Measurements from ENCODE around the gene FMC1. TPM values are rescaled to one million over a fixed set of nuclear protein-coding genes. Genes with fewer than 3 reads are reported as not detected.
A peak's percentile ranks its signal among the peaks of the same experiment; 100 is the strongest.

Gene FMC1
- total RNA-seq, 1 donor from 2014 or later = 6.2 TPM

GRCh38 chr7:139340037-139340807 lies 915 bp upstream of the FMC1 start:
- H3K27me3 Mint-ChIP-seq (ENCODE audit: low read depth) = no peaks in the 10 kb centered on the region
- peak overlapping the region; percentile 82 for H3K4me3 Mint-ChIP-seq (ENCODE audit: unreplicated experiment)
- peaks cover 18% of the 10 kb centered on the region for H3K4me1 Mint-ChIP-seq (ENCODE audit: low read depth)
- peaks cover 4% of the 10 kb centered on the region for H3K9me3 Mint-ChIP-seq (ENCODE audit: low read depth)
- H3K27ac Mint-ChIP-seq (ENCODE audit: unreplicated experiment) = peak overlapping the region; percentile 99
- peaks cover 2% of the 10 kb centered on the region for H3K36me3 Mint-ChIP-seq (ENCODE audit: low read depth)
- DNase-seq (ENCODE audit: low spot score) = peak; percentile 99
- peak; percentile 92 for TF ChIP-seq CTCF (IDR thresholded peaks at IDR 0.05)

- TF ChIP-seq CTCF (IDR thresholded peaks at IDR 0.05) = no peak
- Mint-ChIP-seq H3K4me1 (ENCODE audit: low read depth) (peaks cover 18% of the 10 kb centered on the region), H3K4me3 (ENCODE audit: unreplicated experiment) (peak overlapping the region; percentile 82), H3K27ac (ENCODE audit: unreplicated experiment) (peak overlapping the region; percentile 99), H3K9me3 (ENCODE audit: low read depth) (peaks cover 4% of the 10 kb centered on the region), H3K36me3 (ENCODE audit: low read depth) (peaks cover 2% of the 10 kb centered on the region), H3K27me3 (ENCODE audit: low read depth) (no peaks in the 10 kb centered on the region)
- DNase-seq (ENCODE audit: low spot score) = no peak
Measured at GRCh38 chr7:139340808-139341057, 404 bp upstream of the FMC1 start.

- Mint-ChIP-seq H3K9me3 (ENCODE audit: low read depth) (peaks cover 4% of the 10 kb centered on the region), H3K36me3 (ENCODE audit: low read depth) (peaks cover 4% of the 10 kb centered on the region), H3K27me3 (ENCODE audit: low read depth) (no peaks in the 10 kb centered on the region), H3K4me1 (ENCODE audit: low read depth) (peaks cover 18% of the 10 kb centered on the region), H3K4me3 (ENCODE audit: unreplicated experiment) (peak overlapping the region; percentile 82), H3K27ac (ENCODE audit: unreplicated experiment) (peak overlapping the region; percentile 99)
- no peak for DNase-seq (ENCODE audit: low spot score)
- TF ChIP-seq CTCF (IDR thresholded peaks at IDR 0.05) = no peak
Measured at GRCh38 chr7:139341776-139342226, 664 bp downstream of the FMC1 start.

- Mint-ChIP-seq H3K9me3 (ENCODE audit: low read depth) (no peaks in the 10 kb centered on the region), H3K4me3 (ENCODE audit: unreplicated experiment) (no peak overlapping the region), H3K4me1 (ENCODE audit: low read depth) (peaks cover 13% of the 10 kb centered on the region), H3K27me3 (ENCODE audit: low read depth) (no peaks in the 10 kb centered on the region), H3K27ac (ENCODE audit: unreplicated experiment) (no peak overlapping the region), H3K36me3 (ENCODE audit: low read depth) (peaks cover 4% of the 10 kb centered on the region)
- TF ChIP-seq CTCF (IDR thresholded peaks at IDR 0.05) = no peak
- DNase-seq (ENCODE audit: low spot score) = no peak
Measured at GRCh38 chr7:139345042-139345441, 3.9 kb downstream of the FMC1 start.

GRCh38 chr7:139351027-139351426 lies 9.9 kb downstream of the FMC1 start:
- H3K36me3 Mint-ChIP-seq (ENCODE audit: low read depth) = peaks cover 12% of the 10 kb centered on the region
- no peak for DNase-seq (ENCODE audit: low spot score)
- no peak overlapping the region for H3K4me3 Mint-ChIP-seq (ENCODE audit: unreplicated experiment)
- no peaks in the 10 kb centered on the region for H3K27me3 Mint-ChIP-seq (ENCODE audit: low read depth)
- TF ChIP-seq CTCF (IDR thresholded peaks at IDR 0.05) = no peak
- no peaks in the 10 kb centered on the region for H3K4me1 Mint-ChIP-seq (ENCODE audit: low read depth)
- H3K27ac Mint-ChIP-seq (ENCODE audit: unreplicated experiment) = no peak overlapping the region
- no peaks in the 10 kb centered on the region for H3K9me3 Mint-ChIP-seq (ENCODE audit: low read depth)
